ENCODE data around the gene PLCD1. TPM values are rescaled to one million over a fixed set of nuclear protein-coding genes. Genes with fewer than 3 reads are reported as not detected.

The PLCD1 gene
- total and polyA plus RNA-seq, 2 of the 13 experiments (the other 11 are each of a cell fraction or from before 2014, with no cell fraction given), result 10.1 to 12.4 TPM

DNA sequence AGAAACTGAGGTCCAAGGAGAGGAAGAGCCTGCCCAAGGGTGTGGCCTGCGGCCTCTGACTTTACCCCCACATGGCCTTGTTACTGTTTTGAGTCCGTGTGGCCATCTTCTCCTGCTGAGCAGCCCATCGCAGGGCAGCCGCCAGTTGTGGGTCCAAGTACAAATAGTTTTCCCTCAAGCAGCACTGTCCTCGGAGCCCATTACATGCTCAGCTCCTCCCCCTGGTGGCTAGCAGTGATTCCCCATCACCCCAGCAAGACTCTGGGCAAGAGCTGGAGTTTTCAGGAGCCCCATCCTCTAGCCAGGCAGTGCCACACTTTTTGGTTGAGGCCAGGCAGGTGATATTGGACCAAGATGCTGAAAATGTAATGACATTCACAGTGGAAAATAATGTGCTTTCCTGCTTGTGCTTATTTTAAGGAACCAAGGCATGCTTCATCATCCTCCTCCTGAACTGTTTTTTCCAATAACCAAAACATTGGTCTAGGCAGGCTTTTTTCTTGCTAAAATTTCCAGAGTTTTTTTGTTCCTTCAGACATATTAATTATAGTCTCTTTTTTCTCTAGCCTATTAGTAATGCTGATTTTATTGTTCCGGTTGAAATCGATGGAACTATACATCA, 62.1 kb downstream of the PLCD1 start (continued):
- 0 out of 2 replicates have a peak, but pooled peaks have one; percentile 25 for TF ChIP-seq ZNF609 (CRISPR knock-in tag; IDR thresholded peaks at IDR 0.05; ENCODE audit: borderline replicate concordance)
- TF ChIP-seq ZNF296 (CRISPR knock-in tag; conservative IDR thresholded peaks at IDR 0.05), result no peak
- TF ChIP-seq, protein P1, sequence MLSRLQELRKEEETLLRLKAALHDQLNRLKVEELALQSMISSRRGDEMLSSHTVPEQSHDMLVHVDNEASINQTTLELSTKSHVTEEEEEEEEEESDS (CRISPR knock-in tag; IDR thresholded peaks at IDR 0.05; ENCODE audit: borderline replicate concordance), result no peak
- TF ChIP-seq RBFOX2 (IDR thresholded peaks at IDR 0.05; ENCODE audit: low read depth, low read length), result no peak
- no peak for TF ChIP-seq ZNF275 (CRISPR knock-in tag; IDR thresholded peaks at IDR 0.05; ENCODE audit: borderline replicate concordance)
- TF ChIP-seq SNRNP70 (IDR thresholded peaks at IDR 0.05; ENCODE audit: low read depth, low read length), result no peak
- no peak for TF ChIP-seq USF2 (IDR thresholded peaks at IDR 0.05; ENCODE audit: low read depth, low read length)
- TF ChIP-seq USF2 (CRISPR knock-in tag; IDR thresholded peaks at IDR 0.05; ENCODE audit: borderline replicate concordance), result no peak
- peak; percentile 39 for TF ChIP-seq AGO2 (optimal IDR thresholded peaks at IDR 0.05; ENCODE audit: low read depth, low read length)
- no peak for TF ChIP-seq ZNF33B (CRISPR knock-in tag; IDR thresholded peaks at IDR 0.05)
- no peak for TF ChIP-seq ZNF878 (CRISPR knock-in tag; IDR thresholded peaks at IDR 0.05)
- TF ChIP-seq ZMYM4 (CRISPR knock-in tag; IDR thresholded peaks at IDR 0.05), result peak; percentile 74; the same call in 1 of the 2 replicates
- TF ChIP-seq CSRNP1 (CRISPR knock-in tag; IDR thresholded peaks at IDR 0.05), result no peak
- TF ChIP-seq HOXA5 (CRISPR knock-in tag; IDR thresholded peaks at IDR 0.05), result no peak
- TF ChIP-seq ZFP41 (CRISPR knock-in tag; IDR thresholded peaks at IDR 0.05; ENCODE audit: borderline replicate concordance), result no peak
- no peak for TF ChIP-seq ZNF589 (CRISPR knock-in tag; conservative IDR thresholded peaks at IDR 0.05)
- TF ChIP-seq SOX5 (CRISPR knock-in tag; IDR thresholded peaks at IDR 0.05; ENCODE audit: borderline replicate concordance), result peak; percentile 29; the same call in 1 of the 2 replicates
- no peak for TF ChIP-seq NR2F1 (CRISPR knock-in tag; IDR thresholded peaks at IDR 0.05)
- 0 out of 2 replicates have a peak, but pooled peaks have one; percentile 39 for TF ChIP-seq RARG (CRISPR knock-in tag; IDR thresholded peaks at IDR 0.05; ENCODE audit: low read depth)
- no peak for TF ChIP-seq ONECUT2 (CRISPR knock-in tag; IDR thresholded peaks at IDR 0.05)

Data from HepG2 (cell line).